Transverse colon (tissue), 3 donors: ENCODE results near the gene EPS8L3.

Source experiments
- CTCF ChIP-seq, 5 experiments: fragments of 200-600 bp in 3 of 5; fragments of 450-650 bp in 2 of 5; sonication (generic) in 3 of 5; IDR thresholded peaks; 1 replicate in 2 of 5; 2 replicates in 3 of 5; pipeline ENCODE4 v1.5.1; 2016 to 2017; ENCODE audit warnings: antibody characterized with exemption in 5 of 5, inconsistent platforms in 3 of 5, mild to moderate bottlenecking in 2 of 5, moderate library complexity in 1 of 5
- EP300 ChIP-seq: sonication (generic); formaldehyde crosslinking; IDR thresholded peaks from one replicate; pipeline ENCODE4 v1.6.1; 2017; ENCODE audit warnings: antibody characterized with exemption, low read depth
- POLR2A ChIP-seq: fragments of 450-650 bp; IDR thresholded peaks from one replicate; pipeline ENCODE4 v1.6.1; 2016; ENCODE audit warnings: antibody characterized with exemption, mild to moderate bottlenecking, moderate library complexity

DNA sequence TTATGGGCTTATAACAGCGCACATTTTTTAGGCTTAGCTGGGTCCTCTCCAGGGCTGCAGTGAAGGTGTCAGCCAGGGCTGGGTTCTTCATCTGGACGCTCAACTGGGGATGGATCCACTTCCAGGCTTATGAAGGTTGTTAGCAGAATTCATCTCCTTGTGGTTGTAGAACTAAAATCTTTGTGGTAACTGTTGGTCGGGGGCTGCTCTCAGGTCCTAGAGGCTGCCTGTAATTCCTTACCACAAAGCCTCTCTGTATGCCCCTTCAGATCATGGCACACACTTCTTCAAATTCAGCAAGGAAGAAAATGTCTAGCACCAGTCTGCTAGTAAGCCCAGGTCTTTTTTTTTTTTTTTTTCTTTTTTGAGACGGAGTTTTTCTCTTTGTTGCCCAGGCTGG lies 40.9 kb upstream of the EPS8L3 start:
- TF ChIP-seq EP300 = no peak
- no peak for TF ChIP-seq CTCF (IDR thresholded peaks at IDR 0.05)
- TF ChIP-seq POLR2A = no peak
